ENCODE measurements around the gene PRPF40A. TPM values are rescaled to one million over a fixed set of nuclear protein-coding genes. Genes with fewer than 3 reads are reported as not detected.

The PRPF40A gene
- total and polyA plus RNA-seq, 5 donors from 2014 or later = 115 to 142 (median 118) TPM

DNA sequence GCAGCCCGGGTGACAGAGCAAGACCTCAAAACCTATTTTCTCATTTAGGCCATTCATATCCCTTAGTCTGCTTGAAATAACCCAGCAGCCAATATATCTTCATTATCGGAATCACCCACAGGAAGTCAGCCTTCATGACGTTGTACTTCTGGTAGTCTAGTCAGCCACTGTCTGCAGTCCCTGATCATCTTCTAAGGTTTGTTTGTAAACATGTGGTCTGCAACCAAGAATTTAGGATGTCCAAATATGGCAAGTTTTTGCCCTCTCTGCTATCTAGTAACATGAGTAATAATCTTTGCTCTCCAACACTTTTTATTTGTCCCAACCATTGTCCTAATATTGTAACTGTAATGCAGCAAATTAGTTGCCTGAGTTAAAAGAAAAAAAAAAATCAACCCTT lies 92.5 kb downstream of the PRPF40A start:
- no peaks in the 10 kb centered on the region for H3K9me3 Mint-ChIP-seq

DNA sequence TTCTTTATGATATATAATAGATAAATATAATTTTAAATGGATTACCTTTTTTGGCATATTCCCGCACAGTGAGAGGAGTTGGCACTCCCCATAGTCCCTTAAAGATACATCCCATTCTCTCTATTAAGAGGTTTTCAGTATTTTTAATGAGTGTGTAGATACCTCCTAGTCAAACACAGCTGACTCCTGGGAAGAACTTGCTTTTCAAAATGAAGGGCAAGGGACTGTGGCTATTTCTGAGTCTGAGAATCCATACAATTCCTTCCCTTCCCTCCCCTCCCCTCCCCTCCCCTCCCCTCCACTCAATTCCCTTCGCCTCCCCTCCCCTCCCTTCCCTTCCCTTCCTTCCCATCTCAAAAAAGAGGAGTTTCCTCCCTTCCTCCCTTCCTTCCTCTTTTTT lies 93.5 kb downstream of the PRPF40A start:
- peaks cover 3% of the 10 kb centered on the region for H3K27me3 ChIP-seq (ENCODE audit: control insufficient read depth, insufficient read depth, low read length)
- no peak overlapping the region for H3K27ac ChIP-seq (ENCODE audit: insufficient read depth, low read length, poor library complexity, severe bottlenecking)
- no peak overlapping the region for H3K4me3 ChIP-seq (ENCODE audit: low read depth, low read length)
- Mint-ChIP-seq H3K36me3 (no peaks in the 10 kb centered on the region), H3K27ac (no peak overlapping the region), H3K27me3 (peaks cover 5% of the 10 kb centered on the region), H3K4me1 (peaks cover 0 to under 1% (median 0%) of the 10 kb centered on the region in 4 donors), H3K9me3 (no peaks in the 10 kb centered on the region), H3K4me3 (no peak overlapping the region)
- no peaks in the 10 kb centered on the region for H3K9me3 ChIP-seq (ENCODE audit: control insufficient read depth in 2 of 2, low read length in 2 of 2)
- no peak for DNase-seq
- no peaks in the 10 kb centered on the region for H3K4me1 ChIP-seq (ENCODE audit: control insufficient read depth, insufficient read depth, low read length, poor library complexity, severe bottlenecking)
- no peak for ATAC-seq (ENCODE audit: low read depth in 2 of 2)
- H3K36me3 ChIP-seq (ENCODE audit: control insufficient read depth, insufficient read depth, low read length) = no peaks in the 10 kb centered on the region

More for the DNA sequence above, 92.5 kb downstream of the PRPF40A start:
- Histone ChIP-seq H3K9me3 (ENCODE audit: control insufficient read depth in 2 of 2, low read length in 2 of 2) (no peaks in the 10 kb centered on the region), H3K4me1 (ENCODE audit: control insufficient read depth, insufficient read depth, low read length, poor library complexity, severe bottlenecking) (peaks cover 7% of the 10 kb centered on the region), H3K4me3 (ENCODE audit: low read depth, low read length) (no peak overlapping the region), H3K36me3 (ENCODE audit: control insufficient read depth, insufficient read depth, low read length) (no peaks in the 10 kb centered on the region), H3K27me3 (ENCODE audit: control insufficient read depth, insufficient read depth, low read length) (peaks cover 3% of the 10 kb centered on the region), H3K27ac (ENCODE audit: insufficient read depth, low read length, poor library complexity, severe bottlenecking) (no peak overlapping the region)
- no peak for ATAC-seq (ENCODE audit: low read depth in 2 of 2)
- Mint-ChIP-seq H3K27ac (no peak overlapping the region), H3K36me3 (no peaks in the 10 kb centered on the region), H3K27me3 (peaks cover 5% of the 10 kb centered on the region), H3K4me1 (peaks cover 0 to 11% (median 9%) of the 10 kb centered on the region in 4 donors), H3K4me3 (no peak overlapping the region)
- DNase-seq = no peak

DNA sequence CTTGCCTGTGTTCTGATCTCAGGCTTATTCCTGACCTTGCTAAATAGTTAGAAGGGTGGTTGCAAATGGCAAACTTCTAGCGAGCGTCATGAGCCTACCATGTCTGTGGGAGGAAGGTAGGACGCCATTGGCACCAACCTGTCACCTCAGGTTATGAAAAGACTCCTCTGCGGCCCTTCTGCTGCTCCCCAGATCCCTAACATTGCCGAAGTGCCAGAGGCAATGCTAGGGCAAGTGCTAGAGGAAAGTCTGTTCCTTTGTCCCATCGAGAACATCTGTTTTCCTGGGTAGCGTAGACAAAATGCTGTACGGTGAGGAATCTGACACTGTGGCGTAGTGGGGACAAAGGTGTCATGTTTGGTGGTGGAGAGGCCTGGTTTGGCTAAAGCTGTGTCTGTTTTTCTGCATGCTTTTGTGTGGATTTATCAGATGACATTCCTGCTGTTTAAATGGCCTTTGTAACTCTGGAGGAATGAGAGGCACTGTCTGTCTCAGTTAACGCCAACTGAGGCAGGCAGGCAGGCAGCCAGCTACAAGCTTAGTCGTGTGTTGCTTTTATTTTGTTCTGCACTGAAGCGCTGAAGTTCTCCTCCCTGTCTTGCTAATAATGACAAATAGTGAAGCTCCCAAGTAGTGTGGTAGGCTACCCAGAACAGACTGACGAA lies 94.1 kb downstream of the PRPF40A start:
- no peaks in the 10 kb centered on the region for H3K9me3 ChIP-seq (ENCODE audit: control insufficient read depth in 2 of 2, low read length in 2 of 2)
- DNase-seq (no peak), ATAC-seq (ENCODE audit: low read depth in 2 of 2) (no peak)
- H3K4me3 Mint-ChIP-seq = no peak overlapping the region
- no peak overlapping the region for H3K27ac ChIP-seq (ENCODE audit: insufficient read depth, low read length, poor library complexity, severe bottlenecking)
- no peaks in the 10 kb centered on the region for H3K9me3 Mint-ChIP-seq
- no peaks in the 10 kb centered on the region for H3K36me3 ChIP-seq (ENCODE audit: control insufficient read depth, insufficient read depth, low read length)
- H3K27ac Mint-ChIP-seq = no peak overlapping the region
- no peaks in the 10 kb centered on the region for H3K4me1 ChIP-seq (ENCODE audit: control insufficient read depth, insufficient read depth, low read length, poor library complexity, severe bottlenecking)
- H3K4me1 Mint-ChIP-seq = no peaks in the 10 kb centered on the region
- H3K4me3 ChIP-seq (ENCODE audit: low read depth, low read length) = no peak overlapping the region
- H3K36me3 Mint-ChIP-seq = no peaks in the 10 kb centered on the region
- H3K27me3 Mint-ChIP-seq = peaks cover 2% of the 10 kb centered on the region
- peaks cover 3% of the 10 kb centered on the region for H3K27me3 ChIP-seq (ENCODE audit: control insufficient read depth, insufficient read depth, low read length)

DNA sequence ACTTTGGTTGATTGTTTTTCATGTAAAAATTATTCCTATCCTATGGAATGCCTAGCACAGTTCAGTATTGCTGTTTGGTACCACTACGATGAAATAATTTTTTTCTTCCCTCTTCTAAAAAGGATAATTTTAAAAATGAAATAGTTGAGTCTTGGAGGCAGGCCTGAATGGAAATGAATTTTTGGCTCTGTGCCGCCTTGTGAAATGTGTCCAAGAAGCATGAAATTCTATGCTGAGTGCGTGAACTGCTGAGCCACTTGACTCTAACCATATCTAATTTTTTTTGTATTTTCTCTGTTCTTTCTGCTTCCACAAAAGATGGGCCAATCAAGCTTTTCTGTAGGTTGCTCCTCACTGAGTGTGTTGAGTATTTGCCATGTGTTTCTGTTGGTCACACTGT lies 95.0 kb downstream of the PRPF40A start:
- H3K9me3 Mint-ChIP-seq = no peaks in the 10 kb centered on the region
- H3K4me3 ChIP-seq (ENCODE audit: low read depth, low read length) = no peak overlapping the region
- no peaks in the 10 kb centered on the region for H3K36me3 ChIP-seq (ENCODE audit: control insufficient read depth, insufficient read depth, low read length)
- H3K27ac Mint-ChIP-seq = no peak overlapping the region
- ATAC-seq (ENCODE audit: low read depth in 2 of 2) (no peak), DNase-seq (no peak)
- H3K4me3 Mint-ChIP-seq = no peak overlapping the region
- H3K36me3 Mint-ChIP-seq = no peaks in the 10 kb centered on the region
- no peaks in the 10 kb centered on the region for H3K27me3 ChIP-seq (ENCODE audit: control insufficient read depth, insufficient read depth, low read length)
- no peaks in the 10 kb centered on the region for H3K4me1 ChIP-seq (ENCODE audit: control insufficient read depth, insufficient read depth, low read length, poor library complexity, severe bottlenecking)
- H3K27me3 Mint-ChIP-seq = no peaks in the 10 kb centered on the region
- H3K27ac ChIP-seq (ENCODE audit: insufficient read depth, low read length, poor library complexity, severe bottlenecking) = no peak overlapping the region
- H3K9me3 ChIP-seq (ENCODE audit: control insufficient read depth in 2 of 2, low read length in 2 of 2) = no peaks in the 10 kb centered on the region
- no peaks in the 10 kb centered on the region for H3K4me1 Mint-ChIP-seq

DNA sequence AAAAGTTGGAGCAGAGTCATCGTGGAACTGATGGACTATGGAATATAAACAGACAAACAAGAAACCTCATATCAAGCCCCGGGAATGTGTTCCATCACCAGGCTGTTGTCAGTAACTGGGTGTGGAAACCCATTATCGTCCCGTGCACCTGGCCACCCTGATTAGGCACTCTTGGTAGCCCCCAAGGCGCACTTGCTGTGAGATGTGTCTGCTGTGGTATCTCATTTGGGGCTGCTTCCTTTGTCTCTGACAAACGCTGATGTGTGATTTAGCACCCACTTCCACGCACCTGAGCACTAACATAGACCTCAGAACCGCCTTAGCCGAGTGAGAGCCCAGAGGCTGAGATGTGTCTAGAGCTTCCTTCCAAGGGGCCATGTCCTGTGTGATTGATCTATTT lies 96.3 kb downstream of the PRPF40A start:
- no peaks in the 10 kb centered on the region for H3K9me3 ChIP-seq (ENCODE audit: control insufficient read depth in 2 of 2, low read length in 2 of 2)
- H3K36me3 Mint-ChIP-seq = no peaks in the 10 kb centered on the region
- no peaks in the 10 kb centered on the region for H3K36me3 ChIP-seq (ENCODE audit: control insufficient read depth, insufficient read depth, low read length)
- H3K4me1 Mint-ChIP-seq = no peaks in the 10 kb centered on the region
- no peak overlapping the region for H3K27ac ChIP-seq (ENCODE audit: insufficient read depth, low read length, poor library complexity, severe bottlenecking)
- no peaks in the 10 kb centered on the region for H3K9me3 Mint-ChIP-seq
- H3K4me3 Mint-ChIP-seq = no peak overlapping the region
- H3K4me3 ChIP-seq (ENCODE audit: low read depth, low read length) = no peak overlapping the region
- DNase-seq (no peak), ATAC-seq (ENCODE audit: low read depth in 2 of 2) (no peak)
- no peaks in the 10 kb centered on the region for H3K27me3 Mint-ChIP-seq
- H3K4me1 ChIP-seq (ENCODE audit: control insufficient read depth, insufficient read depth, low read length, poor library complexity, severe bottlenecking) = no peaks in the 10 kb centered on the region
- no peak overlapping the region for H3K27ac Mint-ChIP-seq
- H3K27me3 ChIP-seq (ENCODE audit: control insufficient read depth, insufficient read depth, low read length) = no peaks in the 10 kb centered on the region

DNA sequence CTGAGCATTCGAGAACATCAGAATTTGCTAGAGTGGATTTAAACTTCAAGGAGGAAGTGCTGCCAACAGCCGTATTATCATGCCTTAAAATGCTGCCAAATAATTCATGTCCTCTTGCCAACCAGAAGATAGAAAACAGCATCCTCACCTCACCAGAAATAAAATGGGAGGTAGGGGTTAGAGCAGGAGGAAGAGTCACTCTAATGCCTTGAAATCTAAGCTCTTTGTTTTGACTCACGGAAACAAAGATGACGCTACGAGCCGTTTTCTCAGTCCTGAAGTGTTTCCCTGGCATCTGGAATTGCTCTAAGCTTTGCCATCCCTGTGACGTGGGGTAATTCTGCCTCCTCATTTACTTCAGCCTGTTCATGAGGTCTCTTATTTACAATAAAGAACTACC lies 97.1 kb downstream of the PRPF40A start:
- ATAC-seq (ENCODE audit: low read depth in 2 of 2) (no peak), DNase-seq (no peak)
- H3K27me3 ChIP-seq (ENCODE audit: control insufficient read depth, insufficient read depth, low read length) = no peaks in the 10 kb centered on the region
- H3K9me3 ChIP-seq (ENCODE audit: control insufficient read depth in 2 of 2, low read length in 2 of 2) = no peaks in the 10 kb centered on the region
- no peak overlapping the region for H3K4me3 Mint-ChIP-seq
- no peak overlapping the region for H3K4me3 ChIP-seq (ENCODE audit: low read depth, low read length)
- H3K27ac ChIP-seq (ENCODE audit: insufficient read depth, low read length, poor library complexity, severe bottlenecking) = no peak overlapping the region
- H3K4me1 ChIP-seq (ENCODE audit: control insufficient read depth, insufficient read depth, low read length, poor library complexity, severe bottlenecking) = no peaks in the 10 kb centered on the region
- H3K36me3 ChIP-seq (ENCODE audit: control insufficient read depth, insufficient read depth, low read length) = no peaks in the 10 kb centered on the region
- H3K27ac Mint-ChIP-seq = no peak overlapping the region
- H3K9me3 Mint-ChIP-seq = no peaks in the 10 kb centered on the region
- no peaks in the 10 kb centered on the region for H3K4me1 Mint-ChIP-seq
- H3K36me3 Mint-ChIP-seq = no peaks in the 10 kb centered on the region
- no peaks in the 10 kb centered on the region for H3K27me3 Mint-ChIP-seq

DNA sequence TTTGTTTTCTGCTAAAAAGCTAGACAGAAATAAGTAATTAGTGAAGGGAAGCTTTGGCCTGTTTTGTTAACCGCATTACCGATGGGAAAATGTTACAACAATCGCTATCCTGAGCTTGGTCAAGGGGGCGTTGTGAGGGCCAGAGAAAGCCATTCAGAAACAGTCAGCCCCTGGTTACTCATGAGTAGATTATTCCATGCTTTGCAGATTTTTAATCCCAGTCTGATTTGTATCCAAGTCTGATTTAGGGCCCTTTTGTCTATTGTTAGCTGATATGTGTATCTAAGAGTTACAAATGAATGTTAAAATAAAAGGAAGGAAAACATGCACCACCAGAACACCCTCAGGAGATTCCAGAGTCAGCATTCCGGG lies 99.1 kb downstream of the PRPF40A start:
- no peaks in the 10 kb centered on the region for H3K36me3 ChIP-seq (ENCODE audit: control insufficient read depth, insufficient read depth, low read length)
- H3K36me3 Mint-ChIP-seq = no peaks in the 10 kb centered on the region
- no peak overlapping the region for H3K27ac Mint-ChIP-seq
- H3K4me1 ChIP-seq (ENCODE audit: control insufficient read depth, insufficient read depth, low read length, poor library complexity, severe bottlenecking) = no peaks in the 10 kb centered on the region
- H3K9me3 ChIP-seq (ENCODE audit: control insufficient read depth in 2 of 2, low read length in 2 of 2) = no peaks in the 10 kb centered on the region
- no peak overlapping the region for H3K27ac ChIP-seq (ENCODE audit: insufficient read depth, low read length, poor library complexity, severe bottlenecking)
- H3K27me3 ChIP-seq (ENCODE audit: control insufficient read depth, insufficient read depth, low read length) = no peaks in the 10 kb centered on the region
- H3K9me3 Mint-ChIP-seq = no peaks in the 10 kb centered on the region
- ATAC-seq (ENCODE audit: low read depth in 2 of 2) = no peak
- peaks cover 12% of the 10 kb centered on the region for H3K27me3 Mint-ChIP-seq
- DNase-seq = no peak
- H3K4me3 Mint-ChIP-seq = no peak overlapping the region
- no peak overlapping the region for H3K4me3 ChIP-seq (ENCODE audit: low read depth, low read length)
- H3K4me1 Mint-ChIP-seq = no peaks in the 10 kb centered on the region

DNA sequence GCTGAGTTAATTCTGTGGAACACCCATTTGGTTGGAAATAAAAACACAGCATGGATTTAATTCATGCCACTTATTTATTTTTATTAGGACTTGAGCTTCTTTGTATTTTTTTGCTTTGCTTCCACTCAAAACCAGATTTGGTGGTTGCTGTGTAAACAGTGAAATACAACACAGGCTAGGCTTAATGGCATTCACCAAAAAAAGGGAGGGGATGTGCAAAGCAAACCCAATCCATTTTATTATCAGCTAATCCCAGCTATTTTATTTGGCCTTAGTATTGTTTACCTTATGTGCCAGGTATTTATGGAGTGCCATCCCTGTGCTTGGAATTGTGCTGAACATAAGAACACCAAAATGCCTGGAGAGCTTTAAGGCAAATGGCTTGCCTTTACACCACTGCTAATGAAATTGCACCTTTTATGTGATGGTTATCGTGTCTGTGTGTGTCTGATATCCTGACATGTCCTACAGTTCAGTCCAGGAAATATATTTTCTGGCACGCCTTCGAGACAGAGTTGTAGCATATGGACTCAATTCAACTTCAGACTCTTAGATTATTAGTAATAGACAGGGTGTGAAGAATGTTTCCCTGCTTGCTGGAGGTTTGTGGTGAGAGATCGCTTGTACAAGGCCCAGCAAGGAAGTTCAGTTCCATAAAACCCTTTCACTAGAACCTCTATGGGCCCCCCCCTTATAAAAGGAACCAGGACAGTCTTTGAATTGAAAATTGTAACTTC lies 99.6 kb downstream of the PRPF40A start:
- Mint-ChIP-seq H3K36me3 (no peaks in the 10 kb centered on the region), H3K27me3 (peaks cover 12% of the 10 kb centered on the region), H3K9me3 (no peaks in the 10 kb centered on the region), H3K4me1 (no peaks in the 10 kb centered on the region), H3K27ac (no peak overlapping the region), H3K4me3 (no peak overlapping the region)
- H3K27me3 ChIP-seq (ENCODE audit: control insufficient read depth, insufficient read depth, low read length) = no peaks in the 10 kb centered on the region
- ATAC-seq (ENCODE audit: low read depth in 2 of 2) = no peak
- no peaks in the 10 kb centered on the region for H3K4me1 ChIP-seq (ENCODE audit: control insufficient read depth, insufficient read depth, low read length, poor library complexity, severe bottlenecking)
- no peak overlapping the region for H3K4me3 ChIP-seq (ENCODE audit: low read depth, low read length)
- H3K27ac ChIP-seq (ENCODE audit: insufficient read depth, low read length, poor library complexity, severe bottlenecking) = no peak overlapping the region
- no peaks in the 10 kb centered on the region for H3K9me3 ChIP-seq (ENCODE audit: control insufficient read depth in 2 of 2, low read length in 2 of 2)
- no peak for DNase-seq
- H3K36me3 ChIP-seq (ENCODE audit: control insufficient read depth, insufficient read depth, low read length) = no peaks in the 10 kb centered on the region

Data from CD4-positive, CD25-positive, alpha-beta regulatory T cell (primary cell).